Astrocyte of the spinal cord (primary cell): ENCODE data around the gene TBX5.

Experiments
- DNase-seq: peaks from one replicate; pipeline ENCODE4 v3.0.0; 2011; ENCODE audit warnings: low read depth, low spot score
- H3K4me3 ChIP-seq: 2 replicates; pipeline ENCODE4 v1.5.1; 2011; ENCODE audit warnings: low read depth, mild to moderate bottlenecking, low read length, moderate library complexity
- in situ Hi-C: cut with HindIII; loops from 2 replicates; pipeline ENCODE4 v1.10.0; 2017; ENCODE audit warnings: low sequenced_read_pairs
- TF ChIP-seq, protein P1 (sequence below): IDR thresholded peaks from 2 replicates; pipeline ENCODE4 v1.5.1; 2012; ENCODE audit warnings: low read depth, mild to moderate bottlenecking, low read length, inconsistent platforms

Gene TBX5

DNA sequence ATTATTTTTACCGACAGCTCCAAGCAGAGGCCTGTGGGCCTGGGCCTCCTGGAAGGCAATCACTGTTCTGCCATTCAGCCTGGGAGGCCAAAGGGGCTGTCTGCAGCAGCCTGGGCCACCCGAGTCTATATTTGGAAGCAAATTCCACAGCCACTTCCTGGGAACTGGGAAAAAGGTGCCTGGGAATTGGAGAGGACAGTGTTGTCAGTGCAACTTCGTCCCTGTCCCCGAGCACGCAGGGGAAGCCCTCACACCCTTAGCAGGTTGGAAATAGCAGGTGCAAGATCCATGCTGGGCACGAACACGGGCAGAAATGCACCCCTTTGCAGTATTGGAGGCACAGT lies 9.6 kb upstream of the TBX5 start:
- H3K4me3 ChIP-seq, result no peak overlapping the region
- TF ChIP-seq, protein P1, sequence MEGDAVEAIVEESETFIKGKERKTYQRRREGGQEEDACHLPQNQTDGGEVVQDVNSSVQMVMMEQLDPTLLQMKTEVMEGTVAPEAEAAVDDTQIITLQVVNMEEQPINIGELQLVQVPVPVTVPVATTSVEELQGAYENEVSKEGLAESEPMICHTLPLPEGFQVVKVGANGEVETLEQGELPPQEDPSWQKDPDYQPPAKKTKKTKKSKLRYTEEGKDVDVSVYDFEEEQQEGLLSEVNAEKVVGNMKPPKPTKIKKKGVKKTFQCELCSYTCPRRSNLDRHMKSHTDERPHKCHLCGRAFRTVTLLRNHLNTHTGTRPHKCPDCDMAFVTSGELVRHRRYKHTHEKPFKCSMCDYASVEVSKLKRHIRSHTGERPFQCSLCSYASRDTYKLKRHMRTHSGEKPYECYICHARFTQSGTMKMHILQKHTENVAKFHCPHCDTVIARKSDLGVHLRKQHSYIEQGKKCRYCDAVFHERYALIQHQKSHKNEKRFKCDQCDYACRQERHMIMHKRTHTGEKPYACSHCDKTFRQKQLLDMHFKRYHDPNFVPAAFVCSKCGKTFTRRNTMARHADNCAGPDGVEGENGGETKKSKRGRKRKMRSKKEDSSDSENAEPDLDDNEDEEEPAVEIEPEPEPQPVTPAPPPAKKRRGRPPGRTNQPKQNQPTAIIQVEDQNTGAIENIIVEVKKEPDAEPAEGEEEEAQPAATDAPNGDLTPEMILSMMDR, result no peak
- no peak for DNase-seq
- in situ Hi-C loops, result no loop called here

DNA sequence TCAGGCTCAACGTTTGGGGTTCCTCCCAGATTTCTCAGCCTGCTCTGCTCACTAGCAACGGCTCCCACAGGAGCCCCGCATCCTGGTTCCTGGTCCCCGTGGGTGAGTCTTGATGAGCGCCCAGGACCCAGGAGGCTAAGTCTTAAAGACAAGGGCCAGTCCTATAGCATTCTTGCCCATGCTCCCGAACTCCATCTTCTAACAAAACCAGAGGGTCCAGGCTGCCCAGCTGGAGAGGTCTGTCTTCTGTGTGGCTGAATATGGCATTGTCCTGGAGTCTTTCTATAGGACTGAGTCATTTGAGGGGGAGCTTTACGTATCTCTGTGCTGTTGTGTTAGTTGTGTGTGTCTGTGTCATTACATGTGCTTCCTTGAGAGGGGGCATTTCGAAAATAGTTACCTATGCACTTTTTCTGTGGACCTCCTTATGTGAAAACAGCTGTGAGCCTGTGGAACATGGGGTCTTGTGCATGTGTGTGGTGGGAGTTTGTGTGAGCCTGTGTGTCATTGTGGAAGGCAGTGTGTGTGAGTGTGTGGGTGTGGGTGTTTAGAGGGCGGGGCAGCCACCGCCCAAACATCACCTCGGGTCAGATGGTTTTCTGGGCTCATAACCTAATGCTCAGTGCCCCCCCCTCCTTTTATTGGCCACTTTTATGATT lies 9.1 kb upstream of the TBX5 start:
- TF ChIP-seq, protein P1, result no peak
- DNase-seq, result no peak
- in situ Hi-C loops, result no loop called here
- H3K4me3 ChIP-seq, result no peak overlapping the region

DNA sequence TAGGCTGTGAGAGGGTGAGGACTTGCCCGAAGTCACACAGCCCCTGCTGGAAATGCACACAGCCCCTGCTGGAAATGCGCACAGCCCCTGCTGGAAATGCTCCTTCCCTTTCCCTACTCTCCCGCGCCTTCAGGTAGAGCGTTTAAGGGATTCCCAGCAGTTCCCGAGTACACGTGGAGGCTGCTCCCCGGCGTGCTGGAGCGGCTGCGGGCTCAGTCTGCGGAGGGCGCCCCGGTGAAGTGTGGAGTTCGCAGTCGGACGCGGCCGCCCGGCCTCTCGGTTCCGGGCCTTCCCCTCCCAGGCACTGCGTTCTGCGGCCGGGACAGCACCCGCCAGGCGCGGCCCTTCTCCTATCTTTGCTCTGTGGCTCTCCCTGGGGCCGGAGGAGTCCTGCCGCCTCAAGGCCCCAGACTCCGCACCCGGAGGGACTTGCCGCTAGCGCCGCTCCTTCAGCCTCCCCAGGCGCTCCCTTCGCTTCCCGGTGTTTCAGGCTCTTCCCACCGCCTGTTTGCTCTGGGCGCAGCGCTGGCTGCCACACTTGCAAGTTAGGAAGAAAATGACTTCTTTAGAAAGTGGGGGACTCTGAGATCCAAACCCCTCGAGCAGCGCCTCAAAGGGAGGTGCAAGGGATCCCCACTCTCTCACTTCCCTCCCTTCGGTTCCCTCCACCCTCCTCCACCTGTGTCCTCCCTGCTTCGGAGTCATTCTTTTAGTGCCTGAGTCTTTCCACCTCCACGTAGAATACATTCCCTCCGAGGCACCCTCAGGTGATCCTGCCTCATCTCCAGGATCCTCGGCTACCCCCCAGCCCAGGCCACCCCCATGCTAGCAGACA lies 8.3 kb upstream of the TBX5 start:
- in situ Hi-C loops, result no loop called here
- TF ChIP-seq, protein P1, result no peak
- H3K4me3 ChIP-seq, result no peak overlapping the region
- DNase-seq, result no peak

DNA sequence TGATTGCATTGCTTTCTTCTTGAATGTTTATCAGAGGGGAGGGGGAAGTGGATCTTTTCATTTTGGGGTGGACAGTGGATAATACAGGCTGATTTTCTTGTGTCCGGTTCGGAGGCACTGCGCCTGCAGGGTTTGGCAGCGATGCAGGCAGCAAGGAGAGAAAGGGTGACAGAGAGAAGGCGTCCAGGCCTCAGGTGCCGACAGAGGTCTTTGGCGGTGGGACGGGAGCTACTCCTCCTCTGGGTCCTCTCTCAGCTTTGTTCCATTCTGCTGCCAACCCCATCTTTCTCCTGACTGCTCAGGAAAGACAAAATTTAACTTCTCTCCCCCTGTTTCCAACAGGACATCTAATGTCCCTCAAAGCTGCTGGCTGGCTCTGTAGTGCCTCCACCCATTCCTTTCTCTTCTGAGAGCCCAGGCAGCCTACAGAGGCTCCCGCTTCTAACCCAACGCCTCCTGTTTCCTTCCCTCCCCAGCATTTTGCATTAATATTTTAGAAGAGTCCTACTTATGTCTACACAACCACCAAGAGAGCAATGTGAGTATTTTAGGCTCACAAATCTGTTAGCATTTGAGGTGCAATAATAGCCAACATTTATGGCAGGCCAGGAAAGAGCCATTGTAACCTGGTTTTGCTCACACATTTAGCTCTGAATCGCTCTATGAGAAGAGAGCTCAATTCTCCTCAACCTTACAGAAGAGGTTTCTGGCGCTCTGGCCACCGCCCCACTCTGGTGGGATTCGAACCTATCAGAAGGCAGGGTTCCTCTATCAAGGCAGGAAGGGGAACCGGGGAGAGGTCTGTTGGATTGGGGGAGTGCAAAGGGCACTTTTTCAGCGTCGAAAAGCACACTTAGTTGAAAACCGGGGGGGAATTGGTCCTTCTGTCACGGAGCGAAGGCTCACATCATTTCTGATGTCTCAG lies 7.1 kb upstream of the TBX5 start:
- TF ChIP-seq, protein P1, result no peak
- in situ Hi-C loops, result no loop called here
- no peak for DNase-seq
- no peak overlapping the region for H3K4me3 ChIP-seq

DNA sequence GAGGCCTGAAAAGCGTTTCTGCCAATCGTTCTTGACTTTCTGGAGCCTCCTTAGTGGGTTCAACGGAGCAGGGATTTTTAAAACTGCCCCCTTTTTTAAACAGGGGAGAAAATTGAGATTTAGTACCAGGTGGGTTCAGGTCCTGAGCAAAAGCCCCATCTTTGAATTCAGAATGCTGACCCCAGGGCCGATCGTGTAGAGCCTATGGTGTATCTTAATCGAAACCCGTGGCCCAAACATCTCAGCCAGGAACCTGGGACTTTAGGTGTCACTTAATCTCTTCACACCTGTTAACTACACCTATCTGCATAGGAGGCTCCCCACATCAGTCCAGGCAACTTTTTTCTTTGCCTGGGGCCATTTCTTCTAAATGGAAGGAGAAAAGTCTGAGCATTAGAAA lies 6.4 kb upstream of the TBX5 start:
- in situ Hi-C loops, result no loop called here
- no peak for DNase-seq
- TF ChIP-seq, protein P1, result no peak
- no peak overlapping the region for H3K4me3 ChIP-seq

DNA sequence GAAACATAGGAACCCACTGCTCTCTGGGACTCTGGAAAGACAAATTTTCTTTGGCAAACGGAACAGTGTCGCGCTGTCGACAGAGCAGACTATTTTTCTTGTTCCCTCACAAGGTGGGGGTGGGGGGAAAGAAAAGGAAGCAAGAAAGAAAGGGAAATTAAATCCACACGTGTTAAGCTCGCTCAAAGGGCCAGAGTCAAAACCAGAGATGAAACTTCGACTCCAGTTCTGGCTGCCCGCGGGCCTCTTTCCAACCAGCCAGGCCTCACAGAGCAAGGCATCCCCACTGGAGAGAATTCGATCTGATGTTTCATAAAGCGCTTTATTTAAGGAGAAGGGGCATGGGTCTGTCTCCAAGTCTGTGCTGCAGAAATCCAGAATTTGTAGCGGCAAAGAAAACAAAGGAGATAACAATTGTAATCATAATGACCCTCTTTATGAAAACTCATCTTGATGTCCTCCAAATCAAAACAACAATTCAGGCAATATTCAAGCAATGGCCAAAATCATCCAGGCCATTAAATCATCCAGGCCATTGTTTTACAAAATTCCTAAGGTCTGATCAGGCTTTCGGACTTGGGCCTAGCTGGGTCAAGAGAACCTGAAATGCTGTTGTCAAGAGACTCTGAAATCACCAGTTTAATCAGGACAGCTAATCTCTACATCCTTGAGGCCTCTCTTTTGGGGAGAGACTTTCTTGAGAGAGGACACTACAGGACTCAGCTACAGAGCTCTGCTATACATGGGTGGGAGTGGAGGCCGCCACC lies 5.3 kb upstream of the TBX5 start:
- TF ChIP-seq, protein P1, result no peak
- in situ Hi-C loops, result no loop called here
- H3K4me3 ChIP-seq, result no peak overlapping the region
- no peak for DNase-seq
